ENCODE measurements around the gene KCNMB2. TPM values are rescaled to one million over a fixed set of nuclear protein-coding genes. Genes with fewer than 3 reads are reported as not detected.

KCNMB2 gene
- total RNA-seq, 1 donor from 2014 or later = not detected

- Mint-ChIP-seq H3K36me3 (ENCODE audit: low read depth) (no peaks in the 10 kb centered on the region), H3K9me3 (no peaks in the 10 kb centered on the region), H3K4me3 (ENCODE audit: low read depth) (no peak overlapping the region), H3K27ac (no peak overlapping the region), H3K4me1 (ENCODE audit: low read depth) (no peaks in the 10 kb centered on the region), H3K27me3 (ENCODE audit: low read depth) (no peaks in the 10 kb centered on the region)
- DNase-seq (ENCODE audit: low spot score) = no peak
- intact Hi-C loops (cut with micrococcal nuclease) = no loop called here
These were observed 171.2 kb downstream of the KCNMB2 start for GRCh38 chr3:178707311-178708031.

- Mint-ChIP-seq H3K4me1 (ENCODE audit: low read depth) (no peaks in the 10 kb centered on the region), H3K27ac (no peak overlapping the region), H3K4me3 (ENCODE audit: low read depth) (no peak overlapping the region), H3K9me3 (no peaks in the 10 kb centered on the region), H3K36me3 (ENCODE audit: low read depth) (no peaks in the 10 kb centered on the region), H3K27me3 (ENCODE audit: low read depth) (no peaks in the 10 kb centered on the region)
- intact Hi-C loops (cut with micrococcal nuclease) = no loop called here
- DNase-seq (ENCODE audit: low spot score) = no peak
These were observed 172.8 kb downstream of the KCNMB2 start for GRCh38 chr3:178709051-178709450.

- Mint-ChIP-seq H3K4me1 (ENCODE audit: low read depth) (no peaks in the 10 kb centered on the region), H3K27ac (no peak overlapping the region), H3K27me3 (ENCODE audit: low read depth) (no peaks in the 10 kb centered on the region), H3K36me3 (ENCODE audit: low read depth) (no peaks in the 10 kb centered on the region), H3K4me3 (ENCODE audit: low read depth) (no peak overlapping the region), H3K9me3 (no peaks in the 10 kb centered on the region)
- intact Hi-C loops (cut with micrococcal nuclease) = no loop called here
- DNase-seq (ENCODE audit: low spot score) = no peak
These were observed 175.5 kb downstream of the KCNMB2 start for GRCh38 chr3:178711753-178712152.

- H3K36me3 Mint-ChIP-seq (ENCODE audit: low read depth) = no peaks in the 10 kb centered on the region
- no peak for DNase-seq (ENCODE audit: low spot score)
- H3K4me1 Mint-ChIP-seq (ENCODE audit: low read depth) = no peaks in the 10 kb centered on the region
- no peak overlapping the region for H3K4me3 Mint-ChIP-seq (ENCODE audit: low read depth)
- intact Hi-C loops (cut with micrococcal nuclease) = no loop called here
- no peaks in the 10 kb centered on the region for H3K9me3 Mint-ChIP-seq
- no peaks in the 10 kb centered on the region for H3K27me3 Mint-ChIP-seq (ENCODE audit: low read depth)
- H3K27ac Mint-ChIP-seq = no peak overlapping the region
These were observed 176.0 kb downstream of the KCNMB2 start for GRCh38 chr3:178712247-178712646.

GRCh38 chr3:178714925-178715832 is 178.9 kb downstream of the KCNMB2 start:
- Mint-ChIP-seq H3K4me3 (ENCODE audit: low read depth) (no peak overlapping the region), H3K9me3 (no peaks in the 10 kb centered on the region), H3K27ac (no peak overlapping the region), H3K4me1 (ENCODE audit: low read depth) (no peaks in the 10 kb centered on the region), H3K36me3 (ENCODE audit: low read depth) (no peaks in the 10 kb centered on the region), H3K27me3 (ENCODE audit: low read depth) (no peaks in the 10 kb centered on the region)
- no peak for DNase-seq (ENCODE audit: low spot score)
- intact Hi-C loops (cut with micrococcal nuclease) = no loop called here

GRCh38 chr3:178718995-178719635 is 182.9 kb downstream of the KCNMB2 start:
- no peaks in the 10 kb centered on the region for H3K27me3 Mint-ChIP-seq (ENCODE audit: low read depth)
- no peaks in the 10 kb centered on the region for H3K9me3 Mint-ChIP-seq
- H3K36me3 Mint-ChIP-seq (ENCODE audit: low read depth) = no peaks in the 10 kb centered on the region
- no peak overlapping the region for H3K27ac Mint-ChIP-seq
- intact Hi-C loops (cut with micrococcal nuclease) = no loop called here
- no peak overlapping the region for H3K4me3 Mint-ChIP-seq (ENCODE audit: low read depth)
- H3K4me1 Mint-ChIP-seq (ENCODE audit: low read depth) = no peaks in the 10 kb centered on the region
- DNase-seq (ENCODE audit: low spot score) = no peak

- no peaks in the 10 kb centered on the region for H3K4me1 Mint-ChIP-seq (ENCODE audit: low read depth)
- H3K27me3 Mint-ChIP-seq (ENCODE audit: low read depth) = no peaks in the 10 kb centered on the region
- DNase-seq (ENCODE audit: low spot score) = no peak
- no peaks in the 10 kb centered on the region for H3K9me3 Mint-ChIP-seq
- no peaks in the 10 kb centered on the region for H3K36me3 Mint-ChIP-seq (ENCODE audit: low read depth)
- H3K27ac Mint-ChIP-seq = no peak overlapping the region
- H3K4me3 Mint-ChIP-seq (ENCODE audit: low read depth) = no peak overlapping the region
- intact Hi-C loops (cut with micrococcal nuclease) = no loop called here
These were observed 196.6 kb downstream of the KCNMB2 start for GRCh38 chr3:178732824-178733223.

- Mint-ChIP-seq H3K4me1 (ENCODE audit: low read depth) (no peaks in the 10 kb centered on the region), H3K27ac (no peak overlapping the region), H3K9me3 (no peaks in the 10 kb centered on the region), H3K27me3 (ENCODE audit: low read depth) (no peaks in the 10 kb centered on the region), H3K4me3 (ENCODE audit: low read depth) (no peak overlapping the region), H3K36me3 (ENCODE audit: low read depth) (no peaks in the 10 kb centered on the region)
- DNase-seq (ENCODE audit: low spot score) = no peak
- intact Hi-C loops (cut with micrococcal nuclease) = no loop called here
These were observed 198.9 kb downstream of the KCNMB2 start for GRCh38 chr3:178735032-178735674.

GRCh38 chr3:178736300-178736699 is 200.1 kb downstream of the KCNMB2 start:
- intact Hi-C loops (cut with micrococcal nuclease) = no loop called here
- no peaks in the 10 kb centered on the region for H3K27me3 Mint-ChIP-seq (ENCODE audit: low read depth)

GRCh38 chr3:178739720-178740119 is 203.5 kb downstream of the KCNMB2 start:
- no peaks in the 10 kb centered on the region for H3K4me1 Mint-ChIP-seq (ENCODE audit: low read depth)
- no peak for DNase-seq (ENCODE audit: low spot score)
- H3K27me3 Mint-ChIP-seq (ENCODE audit: low read depth) = no peaks in the 10 kb centered on the region
- intact Hi-C loops (cut with micrococcal nuclease) = no loop called here
- H3K36me3 Mint-ChIP-seq (ENCODE audit: low read depth) = no peaks in the 10 kb centered on the region
- no peaks in the 10 kb centered on the region for H3K9me3 Mint-ChIP-seq
- H3K27ac Mint-ChIP-seq = no peak overlapping the region
- no peak overlapping the region for H3K4me3 Mint-ChIP-seq (ENCODE audit: low read depth)

More at GRCh38 chr3:178736300-178736699, 200.1 kb downstream of the KCNMB2 start:
- Mint-ChIP-seq H3K36me3 (ENCODE audit: low read depth) (no peaks in the 10 kb centered on the region), H3K4me3 (ENCODE audit: low read depth) (no peak overlapping the region), H3K9me3 (no peaks in the 10 kb centered on the region), H3K4me1 (ENCODE audit: low read depth) (no peaks in the 10 kb centered on the region), H3K27ac (no peak overlapping the region)
- no peak for DNase-seq (ENCODE audit: low spot score)

GRCh38 chr3:178741020-178741419 is 204.8 kb downstream of the KCNMB2 start:
- intact Hi-C loops (cut with micrococcal nuclease) = no loop called here
- H3K9me3 Mint-ChIP-seq = no peaks in the 10 kb centered on the region
- DNase-seq (ENCODE audit: low spot score) = no peak
- H3K4me3 Mint-ChIP-seq (ENCODE audit: low read depth) = no peak overlapping the region
- no peak overlapping the region for H3K27ac Mint-ChIP-seq
- no peaks in the 10 kb centered on the region for H3K4me1 Mint-ChIP-seq (ENCODE audit: low read depth)
- H3K36me3 Mint-ChIP-seq (ENCODE audit: low read depth) = no peaks in the 10 kb centered on the region
- no peaks in the 10 kb centered on the region for H3K27me3 Mint-ChIP-seq (ENCODE audit: low read depth)

- no peak for DNase-seq (ENCODE audit: low spot score)
- Mint-ChIP-seq H3K4me1 (ENCODE audit: low read depth) (no peaks in the 10 kb centered on the region), H3K4me3 (ENCODE audit: low read depth) (no peak overlapping the region), H3K36me3 (ENCODE audit: low read depth) (no peaks in the 10 kb centered on the region), H3K27ac (no peak overlapping the region), H3K27me3 (ENCODE audit: low read depth) (no peaks in the 10 kb centered on the region), H3K9me3 (no peaks in the 10 kb centered on the region)
- intact Hi-C loops (cut with micrococcal nuclease) = no loop called here
These were observed 207.1 kb downstream of the KCNMB2 start for GRCh38 chr3:178743297-178743696.

All from activated T-helper 2 cell treated with anti-CD3 and anti-CD28 coated beads, Interferon-gamma antibody, Interleukin-2, Interleukin-4, amounts not matched to agents 10 μg/mL and 5 μg/mL and 100 μg/mL, durations not matched to agents 14 hours and 24 hours and 36 hours (primary cell).